Measurements from ENCODE around the gene TSPAN10.

Gene TSPAN10

DNA sequence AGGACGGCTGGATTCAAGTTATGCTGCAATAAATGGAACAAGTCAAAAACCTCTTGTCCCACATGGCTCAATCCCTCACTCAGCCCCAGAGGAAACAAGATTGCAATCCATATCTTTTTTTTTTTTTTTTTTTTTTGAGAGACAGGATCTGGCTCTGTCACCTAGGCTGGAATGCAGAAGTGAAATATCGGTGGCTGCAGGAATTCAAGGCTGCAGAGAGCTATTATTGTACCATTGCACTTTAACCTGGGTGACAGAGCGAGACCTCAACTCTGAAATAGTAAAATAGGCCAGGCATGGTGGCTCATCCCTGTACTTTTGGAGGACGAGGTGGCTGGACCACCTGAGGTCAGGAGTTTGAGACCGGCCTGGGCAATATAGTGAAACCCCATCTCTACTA, 22.0 kb downstream of the TSPAN10 start:
- no peak overlapping the region for H3K4me2 ChIP-seq (ENCODE audit: low read length)
- no peaks in the 10 kb centered on the region for H3K79me1 ChIP-seq (ENCODE audit: low read length)
- no peak overlapping the region for H3K4me3 ChIP-seq (ENCODE audit: low read depth, low read length)
- H2AK5ac ChIP-seq (ENCODE audit: low read length): no peak overlapping the region
- no peak overlapping the region for H2BK120ac ChIP-seq (ENCODE audit: insufficient read depth, low read length, poor library complexity)
- H3K4me1 ChIP-seq (ENCODE audit: control insufficient read depth in 1 of 2, insufficient read depth in 2 of 2, low read length in 2 of 2): peaks cover 1 to 2% of the 10 kb centered on the region in 2 experiments
- H3K27me3 ChIP-seq (ENCODE audit: insufficient read depth, low read length): no peaks in the 10 kb centered on the region
- H3K36me3 ChIP-seq (ENCODE audit: control insufficient read depth in 1 of 2, insufficient read depth in 2 of 2, low read length in 2 of 2): no peaks in the 10 kb centered on the region
- WGBS (ENCODE audit: extremely low coverage, insufficient coverage, insufficient read length): no CpG with 5 or more reads among the region's 5 CpGs
- H2BK12ac ChIP-seq (ENCODE audit: low read length): no peak overlapping the region
- no peak overlapping the region for H3K4ac ChIP-seq (ENCODE audit: low read depth, low read length)
- no peak overlapping the region for H4K8ac ChIP-seq (ENCODE audit: low read depth, low read length)
- H3K14ac ChIP-seq (ENCODE audit: low read length): no peak overlapping the region
- no peak overlapping the region for H3K18ac ChIP-seq (ENCODE audit: low read length)
- H2BK5ac ChIP-seq (ENCODE audit: low read depth, low read length, poor library complexity): no peak overlapping the region
- H3K27ac ChIP-seq (ENCODE audit: low read depth, low read length): no peak overlapping the region
- no peak overlapping the region for H3K23ac ChIP-seq (ENCODE audit: low read length)
- H4K91ac ChIP-seq (ENCODE audit: low read depth, low read length): no peak overlapping the region
- H2AFZ ChIP-seq (ENCODE audit: insufficient read depth, low read length, poor library complexity): no peak overlapping the region
- H3K9ac ChIP-seq (ENCODE audit: low read length): no peak overlapping the region
- H3K9me3 ChIP-seq (ENCODE audit: insufficient read depth, low read depth, low read length): no peaks in the 10 kb centered on the region
- peak; percentile 57 to 87 for DNase-seq
- no peak overlapping the region for H4K12ac ChIP-seq (ENCODE audit: low read depth, low read length)
- H3K79me2 ChIP-seq (ENCODE audit: control insufficient read depth, insufficient read depth, low read length, poor library complexity): no peaks in the 10 kb centered on the region

DNA sequence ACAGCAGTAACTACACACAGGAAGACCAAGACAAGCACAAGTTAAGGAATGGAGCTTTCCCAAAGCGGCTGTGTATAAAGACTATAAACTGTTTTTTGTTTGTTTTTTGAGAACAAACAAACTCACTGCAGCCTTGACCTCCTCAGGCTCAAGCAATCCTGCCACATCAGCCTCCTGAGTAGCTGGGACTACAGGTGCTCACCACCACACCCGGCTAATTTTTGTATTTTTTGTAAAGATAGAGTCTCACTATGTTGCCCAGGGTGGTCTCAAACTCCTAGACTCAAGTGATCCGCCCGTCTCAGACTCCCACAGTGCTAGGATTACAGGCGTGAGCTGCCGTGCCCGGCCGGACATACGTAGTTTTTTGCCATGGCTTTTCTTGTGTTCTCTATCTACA, 23.4 kb downstream of the TSPAN10 start:
- H3K4me2 ChIP-seq (ENCODE audit: low read length): no peak overlapping the region
- no peak overlapping the region for H3K14ac ChIP-seq (ENCODE audit: low read length)
- no peaks in the 10 kb centered on the region for H3K9me3 ChIP-seq (ENCODE audit: insufficient read depth, low read depth, low read length)
- H2BK12ac ChIP-seq (ENCODE audit: low read length): no peak overlapping the region
- no peak overlapping the region for H3K4ac ChIP-seq (ENCODE audit: low read depth, low read length)
- H4K8ac ChIP-seq (ENCODE audit: low read depth, low read length): no peak overlapping the region
- H2BK120ac ChIP-seq (ENCODE audit: insufficient read depth, low read length, poor library complexity): no peak overlapping the region
- H3K4me1 ChIP-seq (ENCODE audit: control insufficient read depth in 1 of 2, insufficient read depth in 2 of 2, low read length in 2 of 2): peaks cover 6 to 8% of the 10 kb centered on the region in 2 experiments
- no peak overlapping the region for H2AK5ac ChIP-seq (ENCODE audit: low read length)
- no peak overlapping the region for H3K9ac ChIP-seq (ENCODE audit: low read length)
- peak in 1 of 2 donors; percentile 2 for DNase-seq
- no peak overlapping the region for H3K4me3 ChIP-seq (ENCODE audit: low read depth, low read length)
- no peak overlapping the region for H3K23ac ChIP-seq (ENCODE audit: low read length)
- no peak overlapping the region for H2AFZ ChIP-seq (ENCODE audit: insufficient read depth, low read length, poor library complexity)
- H3K79me1 ChIP-seq (ENCODE audit: low read length): no peaks in the 10 kb centered on the region
- H3K18ac ChIP-seq (ENCODE audit: low read length): no peak overlapping the region
- WGBS (ENCODE audit: extremely low coverage, insufficient coverage, insufficient read length): no CpG with 5 or more reads among the region's 9 CpGs
- no peaks in the 10 kb centered on the region for H3K27me3 ChIP-seq (ENCODE audit: insufficient read depth, low read length)
- H3K27ac ChIP-seq (ENCODE audit: low read depth, low read length): no peak overlapping the region
- H4K91ac ChIP-seq (ENCODE audit: low read depth, low read length): no peak overlapping the region
- H4K12ac ChIP-seq (ENCODE audit: low read depth, low read length): no peak overlapping the region
- no peak overlapping the region for H2BK5ac ChIP-seq (ENCODE audit: low read depth, low read length, poor library complexity)
- peaks cover 0 to 5% of the 10 kb centered on the region in 2 experiments for H3K36me3 ChIP-seq (ENCODE audit: control insufficient read depth in 1 of 2, insufficient read depth in 2 of 2, low read length in 2 of 2)
- no peaks in the 10 kb centered on the region for H3K79me2 ChIP-seq (ENCODE audit: control insufficient read depth, insufficient read depth, low read length, poor library complexity)

DNA sequence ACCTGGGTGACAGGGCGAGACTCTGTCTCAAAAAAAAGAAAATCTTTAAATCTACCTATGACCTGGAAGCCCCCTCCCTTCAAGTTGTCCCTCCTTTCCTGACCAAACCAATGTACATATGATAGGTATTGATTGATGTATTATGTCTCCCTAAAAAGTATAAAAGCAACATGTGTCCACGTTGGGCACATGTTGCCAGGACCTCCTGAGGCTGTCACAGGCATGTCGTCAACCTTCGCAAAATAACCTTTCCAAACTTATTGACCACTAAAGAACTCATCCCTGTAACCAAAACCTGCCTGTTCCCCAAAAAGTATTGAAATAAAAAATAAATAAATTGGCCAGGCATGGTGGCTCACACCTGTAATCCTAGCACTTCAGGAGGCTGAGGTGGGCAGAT, 25.0 kb downstream of the TSPAN10 start:
- Histone ChIP-seq H3K4me2 (ENCODE audit: low read length) (no peak overlapping the region), H3K4me1 (ENCODE audit: control insufficient read depth in 1 of 2, insufficient read depth in 2 of 2, low read length in 2 of 2) (peaks cover 12 to 13% of the 10 kb centered on the region in 2 experiments)

GRCh38 chr17:81664051-81664470, 27.1 kb downstream of the TSPAN10 start:
- Histone ChIP-seq H3K4ac (ENCODE audit: low read depth, low read length) (no peak overlapping the region), H3K14ac (ENCODE audit: low read length) (no peak overlapping the region), H4K91ac (ENCODE audit: low read depth, low read length) (no peak overlapping the region), H3K27me3 (ENCODE audit: insufficient read depth, low read length) (no peaks in the 10 kb centered on the region), H3K79me2 (ENCODE audit: control insufficient read depth, insufficient read depth, low read length, poor library complexity) (peaks cover 13% of the 10 kb centered on the region), H3K4me3 (ENCODE audit: low read depth, low read length) (no peak overlapping the region), H3K9ac (ENCODE audit: low read length) (no peak overlapping the region), H3K4me1 (ENCODE audit: control insufficient read depth in 1 of 2, insufficient read depth in 2 of 2, low read length in 2 of 2) (peaks cover 16 to 18% of the 10 kb centered on the region in 2 experiments), H2BK12ac (ENCODE audit: low read length) (no peak overlapping the region), H3K36me3 (ENCODE audit: control insufficient read depth in 1 of 2, insufficient read depth in 2 of 2, low read length in 2 of 2) (peaks cover 3 to 11% of the 10 kb centered on the region in 2 experiments), H3K23ac (ENCODE audit: low read length) (no peak overlapping the region), H2BK5ac (ENCODE audit: low read depth, low read length, poor library complexity) (no peak overlapping the region), H3K79me1 (ENCODE audit: low read length) (peaks cover 11% of the 10 kb centered on the region), H2AFZ (ENCODE audit: insufficient read depth, low read length, poor library complexity) (no peak overlapping the region), H2AK5ac (ENCODE audit: low read length) (no peak overlapping the region), H3K27ac (ENCODE audit: low read depth, low read length) (no peak overlapping the region), H4K12ac (ENCODE audit: low read depth, low read length) (no peak overlapping the region), H2BK120ac (ENCODE audit: insufficient read depth, low read length, poor library complexity) (no peak overlapping the region), H3K9me3 (ENCODE audit: insufficient read depth, low read depth, low read length) (no peaks in the 10 kb centered on the region), H4K8ac (ENCODE audit: low read depth, low read length) (no peak overlapping the region), H3K18ac (ENCODE audit: low read length) (no peak overlapping the region), H3K4me2 (ENCODE audit: low read length) (no peak overlapping the region)
- no CpG with 5 or more reads among the region's 7 CpGs for WGBS (ENCODE audit: extremely low coverage, insufficient coverage, insufficient read length)
- peak; percentile 78 for DNase-seq

More for the DNA sequence above, 25.0 kb downstream of the TSPAN10 start:
- no peak overlapping the region for H3K9ac ChIP-seq (ENCODE audit: low read length)
- H3K4me3 ChIP-seq (ENCODE audit: low read depth, low read length): no peak overlapping the region
- no peak overlapping the region for H2AFZ ChIP-seq (ENCODE audit: insufficient read depth, low read length, poor library complexity)
- H3K9me3 ChIP-seq (ENCODE audit: insufficient read depth, low read depth, low read length): no peaks in the 10 kb centered on the region
- no peak overlapping the region for H2AK5ac ChIP-seq (ENCODE audit: low read length)
- H2BK120ac ChIP-seq (ENCODE audit: insufficient read depth, low read length, poor library complexity): no peak overlapping the region
- no peak overlapping the region for H3K18ac ChIP-seq (ENCODE audit: low read length)
- H2BK5ac ChIP-seq (ENCODE audit: low read depth, low read length, poor library complexity): no peak overlapping the region
- peaks cover 10% of the 10 kb centered on the region for H3K79me1 ChIP-seq (ENCODE audit: low read length)
- no peak overlapping the region for H3K14ac ChIP-seq (ENCODE audit: low read length)
- H3K23ac ChIP-seq (ENCODE audit: low read length): no peak overlapping the region
- H3K27me3 ChIP-seq (ENCODE audit: insufficient read depth, low read length): no peaks in the 10 kb centered on the region
- no peak overlapping the region for H4K8ac ChIP-seq (ENCODE audit: low read depth, low read length)
- no peak overlapping the region for H3K27ac ChIP-seq (ENCODE audit: low read depth, low read length)
- no peak for DNase-seq
- H3K36me3 ChIP-seq (ENCODE audit: control insufficient read depth in 1 of 2, insufficient read depth in 2 of 2, low read length in 2 of 2): peaks cover 0 to 5% of the 10 kb centered on the region in 2 experiments
- no peak overlapping the region for H4K12ac ChIP-seq (ENCODE audit: low read depth, low read length)
- no peak overlapping the region for H3K4ac ChIP-seq (ENCODE audit: low read depth, low read length)
- no peak overlapping the region for H4K91ac ChIP-seq (ENCODE audit: low read depth, low read length)
- H3K79me2 ChIP-seq (ENCODE audit: control insufficient read depth, insufficient read depth, low read length, poor library complexity): peaks cover 12% of the 10 kb centered on the region
- no peak overlapping the region for H2BK12ac ChIP-seq (ENCODE audit: low read length)
- no CpG with 5 or more reads among the region's 4 CpGs for WGBS (ENCODE audit: extremely low coverage, insufficient coverage, insufficient read length)
